Stimulated activated CD4-positive, alpha-beta T cell treated with anti-CD3 and anti-CD28 coated beads, TNF-alpha, amount 100 ng/mL, for 24 hours (primary cell): ENCODE measurements around the gene MYL9.

Source experiments
- DNase-seq, 3 experiments: peaks; one replicate each; pipeline ENCODE4 v3.0.0-alpha.2; 2020; ENCODE audit warnings: low read depth in 3 of 3

Gene MYL9

DNA sequence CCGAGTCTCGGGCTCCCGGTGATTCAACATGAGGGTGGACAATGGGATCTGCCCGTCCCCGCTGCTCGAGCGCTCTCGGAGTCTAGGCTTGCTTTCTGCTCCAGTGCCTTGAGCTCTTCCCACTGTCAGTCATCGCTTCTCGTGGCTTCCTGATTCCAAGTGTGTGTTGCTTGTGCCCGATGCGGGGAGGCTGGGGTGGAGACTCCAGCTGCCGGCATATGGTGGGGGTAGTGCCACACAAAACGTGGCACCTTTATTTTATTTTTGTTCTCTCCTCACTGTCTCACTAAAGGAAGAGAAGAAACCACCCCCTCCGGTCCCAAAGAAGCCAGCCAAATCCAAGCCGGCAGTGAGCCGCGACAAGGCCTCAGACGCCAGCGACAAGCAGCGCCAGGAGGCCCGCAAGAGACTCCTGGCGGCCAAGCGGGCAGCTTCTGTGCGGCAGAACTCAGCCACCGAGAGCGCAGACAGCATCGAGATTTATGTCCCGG, 14.8 kb upstream of the MYL9 start:
- DNase-seq = no peak

DNA sequence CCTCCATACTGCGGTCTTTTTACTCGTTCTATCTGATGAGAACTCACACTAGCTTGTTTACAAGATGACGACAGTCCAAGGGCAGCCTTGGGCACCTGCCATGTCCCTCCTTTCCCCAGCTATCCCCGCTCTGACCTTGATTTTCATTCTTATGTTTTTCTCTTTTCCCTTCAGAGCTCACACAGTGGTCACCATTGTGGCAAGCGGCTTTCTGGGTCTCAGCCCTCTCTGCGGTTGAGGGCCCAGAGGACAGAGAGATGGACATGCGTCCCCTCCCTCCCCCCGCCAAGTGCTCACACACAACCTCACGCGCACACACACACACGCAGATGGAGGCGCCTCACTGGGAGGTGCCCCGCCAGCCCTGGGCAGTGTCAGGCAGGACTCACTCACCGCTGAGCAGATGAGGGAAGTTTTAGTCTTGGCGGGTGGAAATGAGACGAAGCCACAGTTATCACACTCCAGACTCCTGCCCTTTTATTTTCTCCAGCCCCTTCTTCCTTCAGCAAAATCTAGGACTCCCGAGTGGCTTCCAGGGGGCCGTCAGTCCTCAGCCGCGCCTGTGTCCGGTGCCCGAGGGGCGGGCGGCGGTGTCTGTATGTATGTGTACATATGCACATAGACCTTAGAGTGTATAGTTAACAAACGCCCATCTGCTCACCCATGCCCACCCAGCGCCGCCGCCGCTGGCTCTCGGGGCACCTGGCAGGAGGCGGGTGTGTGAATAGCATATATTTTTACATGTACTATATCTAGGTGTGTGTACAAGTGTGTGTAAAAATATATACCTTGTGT, 13.8 kb upstream of the MYL9 start:
- DNase-seq = no peak

DNA sequence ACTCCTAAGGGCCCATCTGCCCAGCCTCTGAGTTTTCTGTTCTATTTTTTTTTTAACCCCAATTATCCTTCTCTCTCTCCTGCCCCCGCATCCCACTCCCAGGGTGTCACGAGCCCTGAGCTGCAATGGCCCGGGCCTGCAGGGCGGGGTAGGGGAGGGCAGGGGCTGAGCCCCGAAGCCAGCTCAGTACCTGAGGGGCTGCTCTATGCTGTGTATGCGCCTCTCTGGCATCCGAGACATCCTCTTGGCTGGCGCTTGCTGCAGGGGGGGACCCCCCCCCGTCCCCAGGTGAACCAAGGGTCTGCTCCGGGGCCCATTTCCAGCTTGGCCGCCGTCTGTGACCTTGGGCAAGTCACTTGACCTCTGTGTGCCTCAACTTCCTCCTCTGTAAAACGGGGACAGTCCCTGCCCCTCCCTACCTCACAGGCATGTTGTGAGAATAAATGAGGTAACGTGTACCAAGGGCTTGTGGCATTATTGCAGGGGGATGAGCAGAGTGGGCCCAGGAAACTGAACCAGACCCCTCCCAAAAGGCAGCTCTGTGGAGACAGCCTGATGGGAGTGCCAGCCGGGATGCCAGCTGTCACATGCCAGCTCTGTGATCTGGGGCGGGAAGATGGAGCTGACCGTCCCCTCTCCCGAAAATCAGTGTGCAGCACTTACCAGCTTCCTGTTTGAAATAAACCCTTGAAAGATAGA, 13.0 kb upstream of the MYL9 start:
- no peak for DNase-seq

DNA sequence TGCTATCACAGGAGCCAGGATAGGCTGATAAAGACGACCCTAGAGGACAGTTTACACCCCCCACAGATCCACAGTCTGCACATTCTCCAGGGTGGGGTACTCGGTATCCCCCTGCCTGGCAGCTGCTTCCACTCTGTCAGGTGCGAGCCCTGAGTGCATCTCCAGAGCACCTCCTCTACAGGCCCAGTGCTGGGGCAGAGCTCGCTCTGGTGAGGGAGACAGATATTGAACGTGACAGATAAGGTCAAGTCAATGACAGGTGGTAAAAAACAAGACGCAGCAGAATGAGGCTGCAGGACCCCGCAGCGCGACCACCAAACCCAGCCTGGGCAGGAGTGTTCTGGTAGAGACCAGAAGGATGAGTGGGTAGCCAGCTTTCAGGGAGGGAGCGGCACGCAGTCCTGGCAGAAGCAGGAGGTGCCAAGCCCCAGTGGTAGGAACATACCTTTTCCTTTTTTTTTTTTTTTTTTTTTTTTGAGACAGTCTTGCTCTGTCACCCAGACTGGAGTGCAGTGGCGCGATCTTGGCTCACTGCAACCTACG, 12.4 kb upstream of the MYL9 start:
- no peak for DNase-seq

DNA sequence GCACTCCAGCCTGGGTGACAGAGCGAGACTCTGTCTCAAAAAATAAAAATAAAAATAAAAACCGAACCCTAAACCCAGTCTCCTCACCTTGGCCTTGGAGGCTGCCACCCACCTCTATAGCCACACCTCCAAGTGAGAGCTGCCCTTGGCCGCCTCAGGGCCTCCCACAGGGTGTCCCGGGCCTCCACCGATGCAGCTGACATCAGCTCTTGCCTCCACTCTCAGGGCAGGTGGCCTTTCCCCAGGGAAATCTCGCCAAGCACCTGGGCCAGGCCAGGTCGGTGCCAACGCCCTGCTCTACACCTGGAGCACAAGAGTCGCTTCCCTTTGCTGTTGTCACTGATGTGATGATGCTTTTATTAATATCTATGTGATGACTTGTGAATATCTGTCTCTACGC, 8.9 kb upstream of the MYL9 start:
- DNase-seq = no peak

DNA sequence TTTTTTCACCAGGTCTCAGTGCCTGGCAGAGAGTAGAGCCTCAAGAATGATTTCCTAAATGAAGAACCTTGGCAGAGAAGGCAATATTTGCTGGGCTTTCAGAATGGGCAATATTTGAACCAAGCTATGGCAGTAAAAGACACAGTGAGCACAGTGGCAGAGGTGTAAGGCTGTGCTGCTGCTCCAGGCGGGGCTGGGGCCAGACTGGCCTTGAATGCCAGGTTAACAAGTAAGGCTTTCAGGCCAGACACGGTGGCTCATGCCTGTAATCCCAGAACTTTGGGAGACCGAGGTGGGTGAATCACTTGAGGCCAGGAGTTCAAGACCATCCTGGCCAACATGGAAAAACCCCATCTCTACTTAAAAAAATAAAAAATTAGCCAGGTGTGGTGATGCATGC, 8.5 kb upstream of the MYL9 start:
- DNase-seq = no peak

DNA sequence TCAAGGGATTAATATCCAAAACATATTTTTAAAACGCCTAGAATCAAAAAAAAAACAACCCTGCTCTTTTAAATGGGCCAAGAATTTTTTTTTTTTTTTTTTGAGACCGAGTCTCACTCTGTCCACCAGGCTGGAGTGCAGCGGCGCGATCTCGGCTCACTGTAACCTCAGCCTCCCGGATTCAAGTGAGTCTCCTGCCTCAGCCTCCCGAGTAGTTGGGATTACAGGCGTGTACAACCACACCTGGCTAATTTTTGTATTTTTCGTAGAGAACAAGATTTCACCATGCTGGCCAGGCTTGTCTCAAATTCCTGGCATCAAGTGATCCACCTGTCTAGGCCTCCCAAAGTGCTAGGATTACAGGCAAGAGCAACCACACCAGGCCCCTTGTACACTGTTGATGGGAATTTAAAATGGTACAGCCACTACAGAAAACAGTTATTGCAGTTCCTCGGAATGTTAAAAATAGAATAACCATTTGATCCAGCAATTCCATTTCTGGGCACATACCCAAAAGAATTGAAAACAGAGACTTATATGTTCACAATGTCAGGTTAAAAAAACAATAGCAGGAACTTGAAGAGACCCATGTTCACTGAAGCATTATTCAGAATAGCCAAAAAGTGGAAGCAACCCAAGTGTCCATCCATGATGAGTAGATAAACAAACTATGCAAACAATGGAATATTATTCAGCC, 3.1 kb upstream of the MYL9 start:
- no peak for DNase-seq

DNA sequence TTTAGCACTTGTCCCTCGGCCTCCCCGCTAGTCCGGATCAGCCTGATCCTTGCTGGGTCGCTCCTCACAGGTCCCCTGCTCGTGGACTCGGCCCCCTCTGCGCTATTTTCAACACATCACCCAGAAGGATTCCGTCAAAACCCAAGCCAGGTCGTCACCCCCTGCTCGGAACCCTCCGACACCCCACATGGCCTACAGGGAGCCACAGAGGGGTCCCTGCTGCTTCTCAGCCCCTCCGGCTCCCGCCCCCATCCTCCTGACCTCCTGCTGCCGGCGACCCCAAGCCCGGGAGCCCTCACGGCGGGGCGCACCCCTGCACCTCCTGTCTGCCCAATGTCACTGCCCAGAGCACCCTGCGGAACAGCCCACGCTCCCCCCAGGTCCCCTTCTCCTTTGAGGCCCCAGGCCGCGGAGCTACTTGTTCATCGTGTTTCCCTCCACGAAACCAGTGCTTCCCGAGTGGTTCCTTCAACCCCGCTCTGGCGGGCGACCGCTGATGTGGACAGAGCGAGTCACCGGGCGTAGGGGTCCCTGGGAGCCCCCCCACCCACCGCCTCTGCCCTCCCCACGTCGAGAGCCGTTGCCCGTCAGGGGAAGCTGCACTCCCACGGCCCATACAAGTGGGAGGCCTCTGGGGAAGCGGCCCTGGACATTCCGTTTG, 638 bp upstream of the MYL9 start:
- DNase-seq = no peak

DNA sequence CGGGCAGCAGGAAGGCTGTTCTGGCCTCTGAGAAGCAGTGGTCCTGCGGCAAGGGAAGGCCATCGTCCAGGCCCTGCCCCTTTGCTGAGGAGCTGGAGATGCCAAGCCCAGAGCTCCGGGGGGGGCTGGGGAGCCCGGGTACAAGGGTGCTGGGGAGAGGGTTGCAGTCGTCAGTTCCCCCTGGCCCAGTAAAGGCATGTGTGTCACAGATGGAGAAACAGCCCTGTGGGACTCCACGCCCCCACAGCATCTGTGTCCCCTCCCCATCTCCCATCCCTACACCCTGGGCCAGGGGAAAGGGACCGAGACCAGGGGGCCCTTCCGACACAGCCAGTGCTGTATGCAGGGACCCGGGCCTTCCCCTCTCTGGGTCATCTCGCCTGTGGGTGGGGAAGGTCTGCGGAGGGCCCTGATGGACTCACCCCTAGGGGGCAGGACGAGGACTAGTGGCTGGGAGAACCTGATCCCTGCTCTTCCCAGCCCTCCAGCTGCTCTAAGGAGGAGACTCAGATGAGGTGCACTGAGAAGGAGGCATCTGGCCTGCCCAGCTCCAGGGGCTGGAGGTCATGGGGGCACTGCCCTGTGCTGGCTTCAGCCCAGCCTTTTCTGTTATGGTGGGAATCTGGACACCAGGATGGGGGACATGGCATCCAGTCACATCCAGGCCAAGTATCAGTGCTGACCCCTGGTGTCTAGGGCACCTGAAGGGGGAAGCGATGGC, 609 bp downstream of the MYL9 start:
- DNase-seq = no peak

DNA sequence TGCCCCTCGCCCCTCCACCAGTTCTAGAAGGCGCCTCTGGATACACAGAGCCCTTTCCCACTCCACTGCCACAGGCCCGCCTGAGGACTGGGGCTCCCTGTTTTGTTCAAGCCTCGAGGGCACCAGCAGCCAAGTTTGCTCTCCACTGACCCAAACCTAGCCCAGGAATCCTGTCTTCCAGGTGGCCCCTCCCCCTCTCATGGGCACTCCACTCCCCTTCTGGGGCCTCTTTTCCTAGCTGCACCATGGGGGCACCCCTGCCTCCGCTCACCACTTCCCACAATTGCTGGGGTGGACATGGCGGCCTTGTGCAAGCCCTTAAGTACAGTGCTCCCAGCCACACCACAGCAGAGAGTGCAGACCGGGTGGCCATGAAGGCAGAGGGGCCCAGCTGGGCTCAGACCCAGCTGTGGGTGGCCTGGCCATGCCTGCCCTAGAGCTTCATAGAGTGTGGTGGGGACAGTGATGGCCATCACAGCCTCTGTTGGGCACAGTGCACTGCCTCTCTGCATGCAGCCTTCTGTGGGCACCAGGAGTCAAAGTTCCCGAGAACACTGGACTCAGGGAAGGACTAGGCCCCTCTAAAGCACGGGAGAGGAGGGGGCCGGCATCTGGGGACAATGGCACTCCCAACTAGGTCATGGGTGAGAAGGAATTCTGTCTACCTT, 1.3 kb downstream of the MYL9 start:
- no peak for DNase-seq

DNA sequence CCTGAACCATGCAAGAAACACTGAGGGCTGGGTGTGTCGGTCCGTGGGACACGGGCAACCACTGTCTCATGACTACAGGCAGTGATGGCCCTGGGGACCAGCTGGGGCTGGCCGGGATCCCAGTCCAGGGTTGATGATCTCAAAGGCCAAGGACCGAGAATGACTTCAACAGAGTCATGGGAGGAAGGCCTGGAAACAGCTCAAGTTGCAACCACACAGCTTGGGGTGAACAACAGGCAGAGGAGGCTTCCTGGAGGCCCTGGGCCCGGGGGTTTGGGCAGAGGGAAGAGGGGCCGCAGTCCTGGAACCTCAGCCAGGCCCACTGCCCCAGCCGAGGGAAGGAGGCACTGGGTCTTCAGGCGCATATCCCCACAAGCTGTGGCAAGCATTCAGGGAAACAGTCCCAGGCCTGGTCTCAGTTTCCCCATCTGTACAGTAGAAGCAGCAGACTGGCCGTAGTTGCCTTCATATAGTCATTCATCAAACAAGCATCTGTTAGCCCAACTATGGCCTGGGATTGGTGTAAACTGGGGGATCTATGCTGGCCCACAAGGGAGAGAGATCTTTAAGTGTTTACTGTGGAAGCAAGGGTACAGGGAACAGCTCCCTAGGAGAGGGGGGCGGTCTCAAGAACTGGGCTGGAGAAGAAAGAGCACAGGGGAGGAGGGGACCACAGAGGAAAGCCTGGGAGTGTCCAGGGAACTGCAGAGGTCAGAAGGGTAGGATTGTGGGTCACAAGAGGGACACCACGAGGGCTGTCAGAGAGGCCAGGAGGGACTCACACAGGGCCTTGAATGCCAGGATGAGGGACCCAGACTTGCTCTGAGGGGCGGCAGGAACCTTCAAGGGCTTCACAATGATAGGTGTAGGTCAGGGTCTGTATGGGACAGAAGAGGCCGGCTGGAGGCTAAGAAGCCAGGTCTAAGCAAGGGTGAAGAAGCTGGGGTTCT, 2.1 kb downstream of the MYL9 start:
- no peak for DNase-seq

DNA sequence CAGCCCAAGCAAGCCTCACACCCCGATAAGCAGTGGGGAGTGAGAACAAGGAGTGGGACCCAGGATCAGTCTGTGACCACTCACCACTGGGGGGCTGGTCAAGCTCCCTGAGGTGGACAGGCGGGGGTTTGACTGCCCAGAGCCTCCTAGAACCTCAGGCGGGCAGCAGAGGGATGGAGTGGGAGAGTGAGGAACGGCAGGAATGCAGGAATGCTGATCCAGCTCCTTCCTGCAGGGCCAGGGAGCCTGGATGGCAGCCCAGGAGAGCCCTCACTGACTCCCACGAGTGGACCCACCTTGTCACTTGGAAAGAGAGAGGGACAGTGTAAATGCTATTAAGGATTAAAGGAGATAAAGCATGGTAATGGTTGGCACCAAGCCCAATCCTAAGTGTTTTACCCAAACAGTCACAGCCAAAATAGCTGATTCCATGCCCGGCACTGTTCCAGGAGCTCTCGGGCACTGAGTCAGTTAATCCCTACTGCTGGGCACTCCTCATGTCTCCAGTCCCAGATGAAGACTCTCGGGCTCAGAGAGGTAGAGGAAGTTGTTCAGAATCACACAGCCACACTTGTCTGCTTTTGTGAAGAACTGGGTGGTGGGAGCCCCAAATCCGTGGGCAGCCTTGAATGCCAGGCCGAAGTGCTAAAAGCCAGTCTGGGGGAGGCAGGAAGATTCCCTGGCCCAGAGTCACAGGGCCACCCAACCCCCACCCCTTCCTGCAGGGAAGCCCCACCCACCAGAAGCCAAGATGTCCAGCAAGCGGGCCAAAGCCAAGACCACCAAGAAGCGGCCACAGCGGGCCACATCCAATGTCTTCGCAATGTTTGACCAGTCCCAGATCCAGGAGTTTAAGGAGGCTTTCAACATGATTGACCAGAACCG, 3.1 kb downstream of the MYL9 start:
- DNase-seq = no peak

DNA sequence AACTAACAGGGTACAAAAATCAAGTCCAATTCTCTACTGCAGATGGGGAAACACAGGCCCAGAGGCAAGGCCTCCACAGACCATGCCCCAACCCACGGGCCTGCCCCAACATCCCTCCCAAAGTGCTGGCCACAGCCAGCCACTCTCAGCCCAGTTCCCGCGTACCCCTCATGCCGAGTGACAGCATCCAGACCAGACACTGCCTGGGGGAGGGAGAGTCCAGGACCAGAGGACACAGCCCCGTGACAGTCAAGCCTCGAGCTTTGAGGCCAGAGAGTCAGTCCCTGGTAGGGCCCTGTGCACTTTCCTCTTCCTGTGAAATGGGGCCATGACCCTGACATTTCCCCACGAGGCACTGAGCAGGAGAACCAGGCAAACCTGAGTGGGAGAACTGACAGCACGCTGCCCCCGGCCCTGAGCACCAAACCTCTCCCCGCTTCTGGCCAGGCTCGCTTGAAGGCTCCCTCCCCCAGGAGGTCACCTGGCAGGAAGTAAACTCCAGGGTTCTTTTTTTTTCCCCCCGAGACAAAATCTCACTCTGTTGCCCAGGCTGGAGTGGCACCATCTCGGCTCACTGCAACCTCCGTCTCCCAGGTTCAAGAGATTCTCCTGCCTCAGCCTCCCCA, 4.9 kb downstream of the MYL9 start:
- DNase-seq = no peak

DNA sequence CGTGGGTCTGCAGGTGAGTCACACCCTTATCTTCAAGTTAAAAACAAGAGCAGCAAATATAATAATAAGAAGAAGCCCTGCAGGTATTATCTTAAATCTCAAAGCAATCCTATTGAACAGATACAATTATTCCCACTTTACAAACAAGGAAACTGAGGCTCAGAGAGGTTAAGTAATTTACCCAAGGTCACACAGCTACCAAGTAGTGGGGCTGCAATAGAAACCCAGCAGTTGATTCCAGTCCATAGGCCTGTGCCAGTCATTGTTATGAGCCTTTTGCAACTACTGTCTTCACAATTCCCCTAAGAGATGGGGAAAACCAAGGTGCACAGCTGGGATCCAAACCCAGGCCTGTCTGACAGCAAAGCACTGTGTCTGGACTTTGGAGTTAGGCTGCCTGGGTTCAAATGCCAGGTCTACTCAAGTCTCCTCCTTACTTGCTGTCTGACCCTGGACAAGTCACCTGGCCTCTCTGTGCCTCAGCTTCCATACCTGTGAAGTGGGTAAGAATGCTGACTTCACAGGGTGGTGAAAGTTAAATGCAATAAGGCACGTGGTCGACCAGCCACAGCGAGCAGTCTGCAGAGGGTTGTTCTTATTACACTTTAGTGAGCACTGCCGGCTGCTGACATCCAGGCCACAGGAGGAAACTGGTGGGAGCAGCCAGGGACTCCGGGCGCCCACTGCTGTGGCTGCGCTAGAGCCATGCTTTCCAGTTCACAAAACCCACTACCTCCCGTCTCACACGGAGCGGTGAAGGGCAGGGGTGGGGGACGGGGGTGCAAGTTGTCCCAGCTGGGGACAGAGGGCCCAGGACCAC, 6.1 kb downstream of the MYL9 start:
- DNase-seq = no peak

DNA sequence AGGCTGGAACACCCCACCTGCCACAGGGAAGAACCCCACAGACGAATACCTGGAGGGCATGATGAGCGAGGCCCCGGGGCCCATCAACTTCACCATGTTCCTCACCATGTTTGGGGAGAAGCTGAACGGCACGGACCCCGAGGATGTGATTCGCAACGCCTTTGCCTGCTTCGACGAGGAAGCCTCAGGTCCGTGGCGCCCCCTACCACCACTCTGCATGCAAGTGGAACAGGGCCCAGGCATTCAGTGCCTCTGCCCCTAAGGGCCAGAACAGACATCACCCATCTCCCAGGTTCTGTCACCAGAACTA, 6.6 kb downstream of the MYL9 start:
- DNase-seq = no peak

DNA sequence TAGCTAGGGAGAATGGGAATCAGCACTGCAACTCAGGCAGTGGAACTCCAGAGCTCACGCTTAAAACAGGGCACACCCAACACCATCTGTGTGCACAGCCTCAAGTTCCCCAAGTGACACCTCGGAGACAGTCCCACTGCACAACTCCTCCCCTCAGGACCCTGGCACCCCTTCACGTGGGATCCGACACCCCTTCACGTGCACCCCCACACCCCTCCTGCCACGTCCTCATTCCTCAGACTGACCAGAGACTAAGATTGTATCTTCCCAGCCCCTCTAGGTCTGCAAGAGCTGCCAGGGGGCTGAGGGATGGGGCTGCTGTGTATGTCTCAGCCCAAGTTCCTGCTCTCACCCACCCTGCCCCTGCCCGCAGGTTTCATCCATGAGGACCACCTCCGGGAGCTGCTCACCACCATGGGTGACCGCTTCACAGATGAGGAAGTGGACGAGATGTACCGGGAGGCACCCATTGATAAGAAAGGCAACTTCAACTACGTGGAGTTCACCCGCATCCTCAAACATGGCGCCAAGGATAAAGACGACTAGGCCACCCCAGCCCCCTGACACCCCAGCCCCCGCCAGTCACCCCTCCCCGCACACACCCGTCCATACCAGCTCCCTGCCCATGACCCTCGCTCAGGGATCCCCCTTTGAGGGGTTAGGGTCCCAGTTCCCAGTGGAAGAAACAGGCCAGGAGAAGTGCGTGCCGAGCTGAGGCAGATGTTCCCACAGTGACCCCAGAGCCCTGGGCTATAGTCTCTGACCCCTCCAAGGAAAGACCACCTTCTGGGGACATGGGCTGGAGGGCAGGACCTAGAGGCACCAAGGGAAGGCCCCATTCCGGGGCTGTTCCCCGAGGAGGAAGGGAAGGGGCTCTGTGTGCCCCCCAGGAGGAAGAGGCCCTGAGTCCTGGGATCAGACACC, 7.6 kb downstream of the MYL9 start:
- DNase-seq = no peak
